ENCODE results near the gene PEX26.

Gene PEX26

GRCh38 chr22:18113680-18114394 lies 36.0 kb downstream of the PEX26 start:
- Histone ChIP-seq H3K4me1 (ENCODE audit: insufficient read depth, poor library complexity, severe bottlenecking) (no peaks in the 10 kb centered on the region), H3K27ac (ENCODE audit: poor library complexity, severe bottlenecking) (no peak overlapping the region), H3K4me3 (ENCODE audit: severe bottlenecking) (no peak overlapping the region), H3K36me3 (ENCODE audit: low read depth) (no peaks in the 10 kb centered on the region), H3K27me3 (ENCODE audit: insufficient read depth, poor library complexity, severe bottlenecking) (peaks cover 19% of the 10 kb centered on the region), H3K9me3 (ENCODE audit: severe bottlenecking) (no peaks in the 10 kb centered on the region)
- no peak for ATAC-seq (ENCODE audit: low read depth)
- no peak for DNase-seq (ENCODE audit: low spot score)
- no peak for TF ChIP-seq CTCF (IDR thresholded peaks at IDR 0.05; ENCODE audit: poor library complexity, severe bottlenecking)

GRCh38 chr22:18114495-18114894 lies 36.7 kb downstream of the PEX26 start:
- Histone ChIP-seq H3K4me3 (ENCODE audit: severe bottlenecking) (no peak overlapping the region), H3K4me1 (ENCODE audit: insufficient read depth, poor library complexity, severe bottlenecking) (no peaks in the 10 kb centered on the region), H3K9me3 (ENCODE audit: severe bottlenecking) (no peaks in the 10 kb centered on the region), H3K27me3 (ENCODE audit: insufficient read depth, poor library complexity, severe bottlenecking) (peaks cover 19% of the 10 kb centered on the region), H3K36me3 (ENCODE audit: low read depth) (no peaks in the 10 kb centered on the region), H3K27ac (ENCODE audit: poor library complexity, severe bottlenecking) (no peak overlapping the region)
- DNase-seq (ENCODE audit: low spot score) (no peak), ATAC-seq (ENCODE audit: low read depth) (no peak)
- TF ChIP-seq CTCF (IDR thresholded peaks at IDR 0.05; ENCODE audit: poor library complexity, severe bottlenecking): no peak

GRCh38 chr22:18114976-18115652 lies 37.3 kb downstream of the PEX26 start:
- Histone ChIP-seq H3K4me1 (ENCODE audit: insufficient read depth, poor library complexity, severe bottlenecking) (no peaks in the 10 kb centered on the region), H3K27ac (ENCODE audit: poor library complexity, severe bottlenecking) (no peak overlapping the region), H3K27me3 (ENCODE audit: insufficient read depth, poor library complexity, severe bottlenecking) (peaks cover 15% of the 10 kb centered on the region), H3K36me3 (ENCODE audit: low read depth) (no peaks in the 10 kb centered on the region), H3K9me3 (ENCODE audit: severe bottlenecking) (no peaks in the 10 kb centered on the region), H3K4me3 (ENCODE audit: severe bottlenecking) (no peak overlapping the region)
- DNase-seq (ENCODE audit: low spot score): no peak
- ATAC-seq (ENCODE audit: low read depth): no peak
- no peak for TF ChIP-seq CTCF (IDR thresholded peaks at IDR 0.05; ENCODE audit: poor library complexity, severe bottlenecking)

- Histone ChIP-seq H3K27me3 (ENCODE audit: insufficient read depth, poor library complexity, severe bottlenecking) (peaks cover 8% of the 10 kb centered on the region), H3K4me1 (ENCODE audit: insufficient read depth, poor library complexity, severe bottlenecking) (no peaks in the 10 kb centered on the region), H3K27ac (ENCODE audit: poor library complexity, severe bottlenecking) (no peak overlapping the region), H3K4me3 (ENCODE audit: severe bottlenecking) (no peak overlapping the region), H3K36me3 (ENCODE audit: low read depth) (no peaks in the 10 kb centered on the region), H3K9me3 (ENCODE audit: severe bottlenecking) (no peaks in the 10 kb centered on the region)
- ATAC-seq (ENCODE audit: low read depth): no peak
- no peak for DNase-seq (ENCODE audit: low spot score)
- no peak for TF ChIP-seq CTCF (IDR thresholded peaks at IDR 0.05; ENCODE audit: poor library complexity, severe bottlenecking)
These were observed 38.1 kb downstream of the PEX26 start for GRCh38 chr22:18115906-18116371.

GRCh38 chr22:18116634-18117033 lies 38.8 kb downstream of the PEX26 start:
- DNase-seq (ENCODE audit: low spot score) (no peak), ATAC-seq (ENCODE audit: low read depth) (no peak)
- Histone ChIP-seq H3K27me3 (ENCODE audit: insufficient read depth, poor library complexity, severe bottlenecking) (peaks cover 1% of the 10 kb centered on the region), H3K9me3 (ENCODE audit: severe bottlenecking) (no peaks in the 10 kb centered on the region), H3K4me1 (ENCODE audit: insufficient read depth, poor library complexity, severe bottlenecking) (no peaks in the 10 kb centered on the region), H3K27ac (ENCODE audit: poor library complexity, severe bottlenecking) (no peak overlapping the region), H3K36me3 (ENCODE audit: low read depth) (no peaks in the 10 kb centered on the region), H3K4me3 (ENCODE audit: severe bottlenecking) (no peak overlapping the region)
- no peak for TF ChIP-seq CTCF (IDR thresholded peaks at IDR 0.05; ENCODE audit: poor library complexity, severe bottlenecking)
